HG03060 (cell line): Measurements from ENCODE around the gene PARVA.
"Not testable (repeated sequence)": the region's sequence is repeated elsewhere in the genome, so short reads cannot be mapped to it uniquely, and the experiment has no call there.

ENCODE experiments used
- ATAC-seq: cut with Tn5 transposase; IDR thresholded peaks from one replicate; pipeline ENCODE4 v1.9.1; 2021; ENCODE audit warnings: low read depth, moderate number of reproducible peaks; ENCODE audit not compliant: unreplicated experiment

Gene PARVA, protein sequence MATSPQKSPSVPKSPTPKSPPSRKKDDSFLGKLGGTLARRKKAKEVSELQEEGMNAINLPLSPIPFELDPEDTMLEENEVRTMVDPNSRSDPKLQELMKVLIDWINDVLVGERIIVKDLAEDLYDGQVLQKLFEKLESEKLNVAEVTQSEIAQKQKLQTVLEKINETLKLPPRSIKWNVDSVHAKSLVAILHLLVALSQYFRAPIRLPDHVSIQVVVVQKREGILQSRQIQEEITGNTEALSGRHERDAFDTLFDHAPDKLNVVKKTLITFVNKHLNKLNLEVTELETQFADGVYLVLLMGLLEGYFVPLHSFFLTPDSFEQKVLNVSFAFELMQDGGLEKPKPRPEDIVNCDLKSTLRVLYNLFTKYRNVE

DNA sequence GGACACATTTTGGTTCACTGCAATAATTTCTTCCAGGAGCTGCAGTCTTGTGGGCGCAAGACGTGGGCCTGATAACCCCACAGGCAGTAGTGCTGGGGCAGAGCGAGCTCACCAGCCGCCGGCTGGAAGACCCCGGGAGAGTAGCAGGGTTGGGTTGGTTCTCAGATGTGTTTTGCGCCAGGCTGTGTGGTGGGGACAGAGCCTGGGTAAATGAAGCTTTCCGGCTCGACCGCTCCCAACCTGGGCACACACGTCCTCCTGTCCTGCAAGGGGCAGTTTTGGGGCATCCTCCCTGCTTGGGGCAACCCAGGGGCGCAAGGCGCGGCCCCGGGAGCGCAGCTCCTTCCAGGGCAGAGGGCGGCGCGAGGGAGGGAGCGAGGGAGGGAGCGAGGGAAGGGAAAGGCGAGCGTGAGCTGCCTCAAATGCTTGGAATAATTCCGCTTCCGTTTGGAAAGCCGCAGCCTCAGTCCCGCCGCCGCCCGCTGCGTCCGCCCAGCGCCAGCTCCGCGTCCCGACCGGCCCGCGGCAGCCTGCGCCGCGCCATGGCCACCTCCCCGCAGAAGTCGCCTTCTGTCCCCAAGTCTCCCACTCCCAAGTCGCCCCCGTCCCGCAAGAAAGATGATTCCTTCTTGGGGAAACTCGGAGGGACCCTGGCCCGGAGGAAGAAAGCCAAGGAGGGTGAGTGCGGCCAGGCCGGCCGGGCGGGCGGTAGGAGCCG lies at the start of gene PARVA:
Gene PARVA (plus strand): TSS at position 466 of the 718 bp plus-strand sequence. CDS start 77 bp downstream, at position 543.
- ATAC-seq: no peak

DNA sequence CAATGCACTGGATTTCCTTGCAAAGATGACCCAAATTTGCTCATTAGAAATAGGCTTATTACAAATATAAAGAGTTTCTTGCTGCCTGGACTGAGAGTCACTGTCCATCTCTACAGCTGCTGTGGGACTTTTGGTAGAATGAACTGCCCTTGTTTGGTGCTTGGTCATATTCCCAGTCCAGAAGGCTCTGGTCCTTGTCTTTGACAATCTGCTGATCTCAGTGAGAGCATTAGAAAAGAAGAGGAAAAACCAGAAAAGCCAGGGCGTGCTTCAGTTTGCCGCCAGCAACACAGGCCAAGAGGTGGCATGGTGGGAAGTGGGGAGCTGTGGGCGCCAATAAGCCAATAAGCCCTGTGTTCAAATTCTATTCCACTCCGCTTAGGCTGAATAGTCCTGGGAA lies 48.2 kb upstream of the PARVA start:
- ATAC-seq: no peak

DNA sequence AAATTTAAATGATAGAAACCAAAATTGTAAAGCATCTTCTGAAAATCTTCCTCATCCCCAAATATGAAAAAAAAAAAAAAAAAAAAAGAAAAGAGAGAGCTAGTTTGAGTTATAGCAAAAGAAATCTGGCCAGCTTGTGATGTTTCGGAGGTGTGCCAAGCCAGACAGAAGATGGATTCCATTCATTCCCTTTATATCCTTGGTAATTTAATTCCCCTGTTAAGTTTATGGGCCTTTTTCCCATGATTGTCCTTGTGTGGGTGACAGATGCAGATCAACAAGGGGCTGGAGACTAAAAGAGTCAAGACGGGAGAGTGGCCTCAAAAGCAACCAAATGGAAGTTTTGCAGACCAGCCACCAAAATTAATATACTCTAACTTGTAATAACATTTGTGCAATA lies 47.6 kb upstream of the PARVA start:
- ATAC-seq: no peak

DNA sequence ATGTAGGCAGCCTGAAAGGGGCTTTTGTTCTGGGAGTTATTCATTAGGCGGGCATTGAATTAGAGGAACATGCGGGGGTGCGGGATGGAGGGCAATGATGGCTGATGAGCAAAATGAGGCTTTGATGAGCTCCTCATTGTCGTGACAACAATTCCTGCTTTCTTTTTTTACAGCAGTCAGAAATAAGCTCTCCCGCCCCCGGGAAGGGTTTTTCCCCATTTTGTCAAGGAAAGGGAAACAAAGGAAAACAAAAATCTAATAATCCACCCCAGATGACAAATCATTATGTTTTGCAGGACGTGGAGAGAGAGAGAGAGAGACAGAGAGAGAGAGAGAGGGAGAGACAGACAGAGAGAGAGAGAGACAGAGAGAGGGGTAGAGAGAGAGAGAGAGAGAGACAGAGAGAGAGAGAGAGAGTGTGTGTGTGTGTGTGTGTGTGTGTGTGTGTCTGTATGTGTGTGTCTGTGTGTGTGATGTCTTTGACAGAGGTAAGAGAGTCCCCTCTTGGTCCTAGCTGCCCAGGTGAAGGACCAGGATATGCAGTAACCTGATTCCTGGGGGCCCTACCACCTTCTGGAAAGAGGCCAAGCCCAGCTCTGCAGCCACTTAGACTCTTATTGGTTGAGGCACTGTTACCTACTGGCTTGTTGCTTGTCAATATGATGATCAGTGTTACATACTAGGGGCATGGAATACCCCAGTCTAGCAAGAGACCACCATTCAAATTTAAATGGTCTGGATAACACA lies 46.7 kb upstream of the PARVA start:
- ATAC-seq: no peak

DNA sequence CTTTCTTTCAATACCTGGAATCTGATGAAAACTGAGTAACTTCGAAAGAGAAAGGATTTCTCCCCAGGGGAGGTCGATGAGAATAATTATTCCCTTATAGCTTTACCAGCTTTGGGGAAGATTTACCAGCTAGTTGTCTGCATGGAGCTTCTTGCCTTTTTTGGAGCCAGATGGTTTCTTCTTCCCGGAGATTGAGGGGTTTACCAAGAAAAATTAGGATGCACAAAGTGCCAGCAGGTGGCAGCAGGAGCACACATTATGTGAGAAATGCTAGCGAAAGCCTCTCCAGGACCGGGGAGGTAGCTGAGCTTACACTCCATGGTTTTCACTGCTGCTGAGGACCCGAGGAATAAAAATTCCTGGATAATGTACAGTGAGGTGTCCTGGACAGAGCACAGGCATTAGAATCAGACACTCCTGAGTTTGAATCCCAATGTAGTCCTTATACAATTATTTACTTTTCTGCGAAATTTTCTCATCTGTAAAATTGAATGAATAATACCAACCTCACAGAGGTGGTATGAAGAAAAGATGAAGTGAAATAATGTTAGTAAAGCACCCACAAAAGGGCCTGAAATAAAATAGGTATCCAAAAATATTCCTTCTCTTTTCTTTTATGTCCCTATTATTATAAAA lies 46.0 kb upstream of the PARVA start:
- no peak for ATAC-seq

DNA sequence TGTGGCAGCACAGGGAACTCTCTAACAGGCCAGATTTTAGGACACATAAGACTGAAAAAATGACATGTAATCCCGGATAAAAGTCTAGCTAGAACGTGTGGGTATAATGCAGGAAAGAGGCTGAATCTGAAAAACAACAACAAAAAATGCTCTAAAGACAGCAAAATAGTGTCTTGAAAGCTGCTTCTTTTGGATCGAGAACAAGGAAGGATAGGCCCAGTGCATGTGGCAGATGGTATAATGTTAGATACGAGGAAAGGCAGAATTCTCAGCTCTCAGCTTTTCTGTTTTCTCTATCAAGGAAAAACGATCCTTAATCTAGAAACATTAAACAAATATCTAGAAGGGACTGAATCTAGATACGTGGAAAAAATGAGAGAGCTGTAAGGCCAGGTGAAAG lies 33.8 kb upstream of the PARVA start:
- no peak for ATAC-seq

DNA sequence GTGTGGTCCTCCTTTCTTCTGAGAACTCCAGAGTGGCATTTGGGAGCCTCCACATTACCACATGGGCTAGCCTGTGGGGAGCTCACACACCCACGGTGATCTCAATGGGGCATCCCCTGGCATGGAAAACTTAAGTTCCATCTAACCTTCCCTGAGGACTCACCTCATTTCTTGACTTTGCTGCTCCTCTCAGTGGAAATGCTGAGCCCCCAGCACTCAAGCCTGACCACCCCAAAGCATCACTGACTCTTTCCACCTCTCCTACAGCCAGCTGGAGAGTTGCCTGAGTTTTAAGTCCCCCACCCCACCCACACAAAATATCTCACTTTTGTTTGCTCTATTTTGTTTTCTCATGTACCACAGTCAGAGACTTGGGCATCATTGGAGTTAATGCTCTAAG lies 23.8 kb upstream of the PARVA start:
- ATAC-seq: no peak

DNA sequence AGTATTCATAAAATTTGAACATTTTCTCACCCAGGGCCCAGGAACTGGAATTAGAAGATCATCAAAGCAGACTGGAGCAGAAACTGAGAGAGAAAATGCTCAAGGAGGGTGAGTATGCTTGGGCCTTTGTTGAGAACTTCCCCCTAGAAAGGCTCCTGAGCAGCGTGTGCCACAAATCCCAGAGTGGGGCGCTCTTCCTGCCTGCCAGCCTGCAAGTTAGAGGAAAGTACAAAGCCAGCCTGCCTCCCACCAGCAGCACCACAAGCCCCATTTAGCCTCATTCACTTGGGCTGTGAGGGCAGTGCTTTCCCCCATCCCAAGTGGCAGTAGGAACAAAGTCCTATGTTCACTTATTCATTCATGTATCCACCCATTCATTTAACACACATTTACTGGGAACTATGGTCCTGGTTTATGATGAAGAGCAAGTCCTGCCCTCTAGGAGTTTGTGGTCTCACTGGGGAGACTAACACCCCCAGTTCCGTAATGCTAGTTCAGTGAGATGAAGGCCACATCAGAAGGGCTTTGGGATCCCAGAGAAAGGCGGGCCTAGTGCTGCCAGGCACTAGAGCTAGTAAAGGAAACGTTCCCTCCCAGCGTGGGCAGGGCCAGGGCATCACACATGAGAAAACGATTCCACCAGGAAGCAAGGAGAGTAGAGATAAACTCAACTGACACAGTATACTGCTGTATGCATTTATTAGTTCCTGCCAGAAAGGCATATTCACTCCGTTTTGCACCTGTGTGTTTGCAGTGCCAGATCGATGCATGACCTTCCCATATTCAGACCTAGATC lies 22.4 kb upstream of the PARVA start:
- no peak for ATAC-seq

DNA sequence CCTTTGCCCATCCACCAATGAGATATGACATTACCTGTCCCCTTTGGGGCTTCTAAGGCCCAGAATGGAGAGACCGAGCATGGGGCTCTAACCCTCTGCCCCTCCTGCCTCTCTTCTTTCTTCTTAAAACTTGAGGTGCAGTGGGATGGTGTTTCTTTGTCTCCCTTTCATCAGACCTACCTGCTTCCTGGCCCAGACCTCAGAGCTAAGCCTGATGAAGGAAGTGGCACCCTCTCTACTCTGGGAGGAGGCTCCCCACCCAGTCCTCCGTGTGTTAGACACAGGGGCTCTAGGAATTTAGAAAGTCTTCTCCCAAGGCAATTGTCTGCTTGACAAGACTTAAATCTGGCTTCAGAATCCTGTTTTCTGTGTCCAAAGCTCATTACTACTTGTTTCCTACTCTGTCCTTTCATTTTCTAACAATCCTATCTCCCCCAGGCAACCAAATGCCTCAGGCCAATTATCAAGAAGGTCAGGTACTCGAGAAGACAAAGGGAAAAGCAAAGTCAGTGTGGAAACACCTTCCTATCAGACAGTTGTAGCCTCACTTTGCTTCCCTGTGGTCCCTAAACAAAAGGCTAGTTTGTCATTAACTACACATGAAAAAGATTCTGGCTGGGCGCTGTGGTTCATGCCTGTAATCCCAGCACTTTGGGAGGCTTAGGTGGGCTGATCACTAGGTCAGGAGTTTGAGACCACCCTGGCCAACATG lies 20.3 kb upstream of the PARVA start:
- ATAC-seq: no peak

DNA sequence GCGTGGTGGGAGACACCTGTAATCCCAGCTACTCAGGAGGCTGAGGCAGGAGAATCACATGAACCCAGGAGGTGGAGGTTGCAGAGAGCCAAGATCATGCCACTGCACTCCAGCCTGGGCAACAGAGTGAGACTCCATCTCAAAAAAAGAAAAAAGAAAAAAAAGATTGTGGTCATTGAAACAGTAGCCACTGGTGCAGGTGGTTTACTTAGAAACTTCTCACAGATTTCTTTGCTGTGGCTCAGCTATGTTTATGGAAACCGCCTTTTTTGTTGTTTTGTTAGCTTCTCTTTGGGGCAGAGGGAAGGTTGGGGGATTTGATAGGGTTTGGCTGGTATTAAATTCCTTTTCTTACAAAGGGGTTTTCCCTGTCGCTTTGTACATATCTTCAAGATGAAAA lies 19.7 kb upstream of the PARVA start:
- ATAC-seq: not testable (repeated sequence)

DNA sequence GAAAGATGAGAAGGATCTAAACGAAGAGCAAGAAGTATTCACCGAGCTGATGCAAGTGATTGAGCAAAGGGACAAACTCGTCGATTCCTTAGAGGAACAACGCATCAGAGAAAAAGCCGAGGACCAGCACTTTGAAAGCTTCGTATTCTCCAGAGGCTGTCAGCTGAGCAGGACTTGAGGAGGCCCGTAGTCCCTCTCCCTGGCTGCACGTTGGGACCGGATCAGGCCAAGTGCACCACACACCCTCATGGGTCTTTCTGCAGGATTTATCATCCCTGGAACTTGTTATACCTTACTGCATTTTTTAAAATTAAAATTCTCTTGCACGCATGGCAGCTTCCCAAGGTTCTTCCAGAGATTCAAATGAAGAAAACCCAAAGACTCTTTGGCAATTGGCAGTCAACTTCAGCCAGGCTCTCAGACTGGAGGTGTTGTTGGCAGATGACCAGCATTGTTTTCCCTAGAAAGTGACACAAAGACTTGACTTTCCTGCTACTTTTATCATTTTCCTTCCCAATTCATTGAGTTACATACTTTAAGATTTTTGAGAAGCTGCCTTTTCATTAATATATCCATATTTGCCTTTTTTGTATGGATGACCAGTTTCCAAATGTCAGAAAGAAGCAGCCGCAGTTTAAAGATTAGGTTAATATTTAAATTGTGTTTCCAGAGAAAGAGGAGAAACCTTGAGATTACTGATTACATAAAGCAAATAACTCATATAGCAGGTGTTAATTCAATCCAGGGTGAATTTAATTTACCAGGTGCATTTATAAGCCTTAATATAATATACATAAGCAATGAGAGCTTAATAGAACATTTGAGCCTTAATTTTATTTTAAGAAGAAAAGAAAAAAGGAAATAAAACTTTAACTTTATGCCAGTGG lies 18.8 kb upstream of the PARVA start:
- ATAC-seq: no peak

DNA sequence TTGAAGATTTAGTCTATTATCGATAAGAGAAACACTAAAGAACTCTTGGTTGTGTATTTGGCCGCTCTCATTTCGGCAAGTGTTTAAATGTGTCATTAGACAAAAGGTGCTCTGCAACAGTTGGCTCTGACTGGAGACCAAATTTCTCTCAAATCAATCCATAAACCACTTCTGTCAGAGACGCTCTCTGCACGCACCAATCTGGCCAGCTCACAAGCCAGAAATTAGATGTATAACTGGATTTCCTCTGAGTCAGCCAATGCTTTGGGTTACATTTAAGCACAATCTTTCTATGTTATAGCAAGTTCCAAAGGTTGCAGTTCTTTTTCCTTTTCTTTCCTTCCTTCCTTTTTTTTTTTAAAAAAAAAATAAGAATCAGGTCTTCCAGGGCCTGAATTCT lies 17.6 kb upstream of the PARVA start:
- no peak for ATAC-seq

DNA sequence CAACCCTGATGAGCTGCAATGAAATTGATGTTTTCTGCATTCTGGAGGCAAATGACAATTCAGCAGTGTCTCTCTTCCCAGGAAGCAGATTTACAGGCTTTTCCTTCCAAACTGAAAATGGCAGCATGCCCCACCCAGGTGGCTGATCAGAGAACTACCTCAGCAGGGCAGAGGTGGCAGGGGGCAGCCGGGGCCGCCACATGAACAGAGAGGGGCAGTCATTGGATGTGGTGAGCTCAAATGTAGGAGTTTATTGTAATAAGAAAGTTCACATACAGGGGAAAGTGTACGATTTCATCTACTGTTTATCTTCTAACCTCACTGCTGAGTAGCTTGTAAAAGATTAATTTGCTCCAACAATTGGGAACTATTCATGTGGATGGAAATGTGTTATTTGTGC lies 15.7 kb upstream of the PARVA start:
- ATAC-seq: no peak

DNA sequence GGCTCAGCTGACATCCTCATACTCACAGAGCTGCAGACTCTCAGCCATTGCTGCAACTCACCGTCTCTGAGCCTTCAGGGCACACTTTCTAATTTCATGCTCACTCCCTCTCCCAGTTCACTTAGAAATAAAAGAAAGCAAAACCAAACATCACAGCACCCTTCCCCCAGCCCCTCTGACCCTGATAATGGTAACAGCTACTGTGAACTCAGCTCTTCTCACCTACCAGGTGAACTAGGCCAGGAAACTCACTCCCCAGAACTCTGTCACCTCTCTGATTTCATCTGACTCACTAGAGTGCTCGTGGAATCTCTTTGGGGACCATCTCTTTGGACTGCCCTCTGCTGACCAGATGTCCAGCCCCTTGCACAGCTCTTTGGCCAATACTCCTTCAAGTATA lies 14.5 kb upstream of the PARVA start:
- ATAC-seq: no peak

DNA sequence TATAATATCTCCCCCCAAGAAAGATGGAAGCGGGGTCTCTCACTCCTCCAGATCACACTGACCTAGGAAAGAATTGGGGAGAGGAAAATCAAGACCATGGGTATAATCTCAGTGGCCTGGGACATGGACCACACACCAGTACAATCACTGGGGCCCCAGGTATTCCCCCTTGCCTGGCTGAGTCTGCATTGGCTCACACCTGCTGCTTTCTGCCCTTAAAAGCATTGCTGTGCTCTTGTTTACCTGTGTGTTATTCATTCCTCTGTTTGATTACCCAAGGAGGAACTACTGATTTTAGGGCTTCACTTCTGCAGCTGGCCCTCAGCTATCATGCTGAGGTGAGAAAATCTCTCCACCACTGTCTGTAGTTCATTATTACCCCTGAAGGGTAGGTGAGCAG lies 14.0 kb upstream of the PARVA start:
- no peak for ATAC-seq

DNA sequence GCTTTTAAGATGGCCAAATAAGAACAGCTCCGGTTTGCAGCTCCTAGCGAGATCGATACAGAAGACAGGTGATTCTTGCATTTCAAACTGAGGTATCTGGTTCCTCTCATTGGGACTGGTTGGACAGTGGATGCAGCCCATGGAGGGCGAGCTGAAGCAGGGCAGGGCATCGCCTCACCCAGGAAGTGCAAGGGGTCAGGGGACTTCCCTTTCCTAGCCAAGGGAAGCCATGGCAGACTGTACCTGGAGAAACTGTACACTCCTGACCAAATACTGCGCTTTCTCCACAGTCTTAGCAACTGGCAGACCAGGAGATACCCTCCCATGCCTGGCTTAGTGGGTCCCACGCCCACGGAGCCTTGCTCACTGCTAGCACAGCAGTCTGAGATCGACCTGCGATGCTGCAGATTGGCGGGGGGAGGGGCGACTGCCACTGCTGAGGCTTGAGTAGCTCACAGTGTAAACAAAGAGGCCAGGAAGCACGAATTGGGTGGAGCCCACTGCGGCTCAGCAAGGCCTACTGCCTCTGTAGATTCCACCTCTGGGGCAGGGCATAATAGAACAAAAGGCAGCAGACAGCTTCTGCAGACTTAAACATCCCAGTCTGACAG lies 11.3 kb upstream of the PARVA start:
- ATAC-seq: not testable (repeated sequence)

DNA sequence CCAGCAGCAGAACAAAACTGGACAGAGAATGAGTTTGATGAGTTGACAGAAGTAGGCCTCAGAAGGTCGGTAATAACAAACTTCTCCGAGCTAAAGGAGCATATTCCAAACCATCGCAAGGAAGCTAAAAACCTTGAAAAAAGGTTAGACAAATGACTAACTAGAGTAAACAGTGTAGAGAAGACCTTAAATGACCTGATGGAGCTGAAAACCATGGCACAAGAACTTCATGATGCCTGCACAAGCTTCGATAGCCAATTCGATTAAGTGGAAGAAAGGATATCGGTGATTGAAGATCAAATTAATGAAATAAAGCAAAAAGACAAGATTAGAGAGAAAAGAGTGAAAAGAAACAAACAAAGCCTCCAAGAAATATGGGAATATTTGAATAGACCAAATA lies 10.3 kb upstream of the PARVA start:
- not testable (repeated sequence) for ATAC-seq

DNA sequence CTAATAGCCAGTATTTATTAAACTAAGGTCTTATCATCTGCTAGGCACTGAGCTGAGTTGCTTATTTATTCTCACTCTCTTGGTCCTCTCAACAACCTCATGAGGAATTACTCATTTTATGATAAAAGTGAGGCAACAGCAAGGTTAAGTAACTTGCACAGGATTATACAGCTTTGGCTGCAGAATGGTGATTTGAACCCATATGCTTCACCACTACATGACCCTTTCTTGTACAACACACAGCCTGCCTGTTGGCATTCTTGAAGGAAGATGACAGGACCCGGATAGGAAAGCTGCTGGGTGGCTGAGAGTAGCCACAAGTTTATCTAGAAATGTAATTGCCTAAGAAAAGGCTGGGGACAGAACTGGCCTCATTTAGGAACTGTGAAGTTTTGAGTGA lies 5.3 kb upstream of the PARVA start:
- no peak for ATAC-seq
